Measurements from ENCODE around the gene TNRC6A. TPM values are rescaled to one million over a fixed set of nuclear protein-coding genes. Genes with fewer than 3 reads are reported as not detected.
A peak's percentile ranks its signal among the peaks of the same experiment; 100 is the strongest.

TNRC6A gene
- total and polyA plus RNA-seq, 2 of the 13 experiments (the other 11 are each of a cell fraction or from before 2014, with no cell fraction given), result 30.9 to 43.6 TPM

- TF ChIP-seq BCLAF1 (IDR thresholded peaks at IDR 0.05) (no peak), MTA3 (CRISPR knock-in tag; IDR thresholded peaks at IDR 0.05) (no peak), SRSF4 (IDR thresholded peaks at IDR 0.05; ENCODE audit: low read depth, low read length, poor library complexity, severe bottlenecking) (no peak), EHMT2 (IDR thresholded peaks at IDR 0.05; ENCODE audit: borderline replicate concordance, low read depth, low read length) (peak; percentile 95), KLF6 (CRISPR knock-in tag; IDR thresholded peaks at IDR 0.05) (peak; percentile 99), ZNF784 (CRISPR knock-in tag; IDR thresholded peaks at IDR 0.05; ENCODE audit: borderline replicate concordance) (peak; percentile 78; the same call in 1 of the 2 replicates), EED (CRISPR knock-in tag; IDR thresholded peaks at IDR 0.05) (no peak; the same call in 1 of the 2 replicates), PHF8 (CRISPR knock-in tag; IDR thresholded peaks at IDR 0.05) (0 out of 2 replicates have a peak, but pooled peaks have one; percentile 34), SP1 (IDR thresholded peaks at IDR 0.05) (no peak), SP1 (CRISPR knock-in tag; IDR thresholded peaks at IDR 0.05) (no peak), SPEN (CRISPR knock-in tag; IDR thresholded peaks at IDR 0.05; ENCODE audit: low read depth) (peak; percentile 80), IRF1 (CRISPR knock-in tag; IDR thresholded peaks at IDR 0.05; ENCODE audit: low read depth) (peak; percentile 74; the same call in 1 of the 2 replicates), MAFG (CRISPR knock-in tag; IDR thresholded peaks at IDR 0.05) (no peak), PBX3 (CRISPR knock-in tag; IDR thresholded peaks at IDR 0.05; ENCODE audit: borderline replicate concordance) (peak; percentile 82)
- TF ChIP-seq, protein P1, sequence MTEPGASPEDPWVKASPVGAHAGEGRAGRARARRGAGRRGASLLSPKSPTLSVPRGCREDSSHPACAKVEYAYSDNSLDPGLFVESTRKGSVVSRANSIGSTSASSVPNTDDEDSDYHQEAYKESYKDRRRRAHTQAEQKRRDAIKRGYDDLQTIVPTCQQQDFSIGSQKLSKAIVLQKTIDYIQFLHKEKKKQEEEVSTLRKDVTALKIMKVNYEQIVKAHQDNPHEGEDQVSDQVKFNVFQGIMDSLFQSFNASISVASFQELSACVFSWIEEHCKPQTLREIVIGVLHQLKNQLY (CRISPR knock-in tag; IDR thresholded peaks at IDR 0.05), result peak; percentile 62; the same call in 1 of the 2 replicates
- TF ChIP-seq, protein P2, sequence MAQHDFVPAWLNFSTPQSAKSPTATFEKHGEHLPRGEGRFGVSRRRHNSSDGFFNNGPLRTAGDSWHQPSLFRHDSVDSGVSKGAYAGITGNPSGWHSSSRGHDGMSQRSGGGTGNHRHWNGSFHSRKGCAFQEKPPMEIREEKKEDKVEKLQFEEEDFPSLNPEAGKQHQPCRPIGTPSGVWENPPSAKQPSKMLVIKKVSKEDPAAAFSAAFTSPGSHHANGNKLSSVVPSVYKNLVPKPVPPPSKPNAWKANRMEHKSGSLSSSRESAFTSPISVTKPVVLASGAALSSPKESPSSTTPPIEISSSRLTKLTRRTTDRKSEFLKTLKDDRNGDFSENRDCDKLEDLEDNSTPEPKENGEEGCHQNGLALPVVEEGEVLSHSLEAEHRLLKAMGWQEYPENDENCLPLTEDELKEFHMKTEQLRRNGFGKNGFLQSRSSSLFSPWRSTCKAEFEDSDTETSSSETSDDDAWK (CRISPR knock-in tag; IDR thresholded peaks at IDR 0.05), result no peak
- TF ChIP-seq, protein P3, sequence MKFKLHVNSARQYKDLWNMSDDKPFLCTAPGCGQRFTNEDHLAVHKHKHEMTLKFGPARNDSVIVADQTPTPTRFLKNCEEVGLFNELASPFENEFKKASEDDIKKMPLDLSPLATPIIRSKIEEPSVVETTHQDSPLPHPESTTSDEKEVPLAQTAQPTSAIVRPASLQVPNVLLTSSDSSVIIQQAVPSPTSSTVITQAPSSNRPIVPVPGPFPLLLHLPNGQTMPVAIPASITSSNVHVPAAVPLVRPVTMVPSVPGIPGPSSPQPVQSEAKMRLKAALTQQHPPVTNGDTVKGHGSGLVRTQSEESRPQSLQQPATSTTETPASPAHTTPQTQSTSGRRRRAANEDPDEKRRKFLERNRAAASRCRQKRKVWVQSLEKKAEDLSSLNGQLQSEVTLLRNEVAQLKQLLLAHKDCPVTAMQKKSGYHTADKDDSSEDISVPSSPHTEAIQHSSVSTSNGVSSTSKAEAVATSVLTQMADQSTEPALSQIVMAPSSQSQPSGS (CRISPR knock-in tag; IDR thresholded peaks at IDR 0.05), result peak; percentile 79
Measured at GRCh38 chr16:24858219-24859041, 129.0 kb downstream of the TNRC6A start (continued).
